GM18867 (cell line): ENCODE results near the gene NEK8.
A peak's percentile ranks its signal among the peaks of the same experiment; 100 is the strongest.
"Not testable (repeated sequence)": the region's sequence is repeated elsewhere in the genome, so short reads cannot be mapped to it uniquely, and the experiment has no call there.

Experiments
- ATAC-seq: cut with Tn5 transposase; IDR thresholded peaks from one replicate; pipeline ENCODE4 v1.9.1; 2021; ENCODE audit warnings: mild to moderate bottlenecking, moderate library complexity; ENCODE audit not compliant: unreplicated experiment

NEK8 gene

GRCh38 chr17:28707339-28707720 lies 21.3 kb upstream of the NEK8 start:
- ATAC-seq = no peak

DNA sequence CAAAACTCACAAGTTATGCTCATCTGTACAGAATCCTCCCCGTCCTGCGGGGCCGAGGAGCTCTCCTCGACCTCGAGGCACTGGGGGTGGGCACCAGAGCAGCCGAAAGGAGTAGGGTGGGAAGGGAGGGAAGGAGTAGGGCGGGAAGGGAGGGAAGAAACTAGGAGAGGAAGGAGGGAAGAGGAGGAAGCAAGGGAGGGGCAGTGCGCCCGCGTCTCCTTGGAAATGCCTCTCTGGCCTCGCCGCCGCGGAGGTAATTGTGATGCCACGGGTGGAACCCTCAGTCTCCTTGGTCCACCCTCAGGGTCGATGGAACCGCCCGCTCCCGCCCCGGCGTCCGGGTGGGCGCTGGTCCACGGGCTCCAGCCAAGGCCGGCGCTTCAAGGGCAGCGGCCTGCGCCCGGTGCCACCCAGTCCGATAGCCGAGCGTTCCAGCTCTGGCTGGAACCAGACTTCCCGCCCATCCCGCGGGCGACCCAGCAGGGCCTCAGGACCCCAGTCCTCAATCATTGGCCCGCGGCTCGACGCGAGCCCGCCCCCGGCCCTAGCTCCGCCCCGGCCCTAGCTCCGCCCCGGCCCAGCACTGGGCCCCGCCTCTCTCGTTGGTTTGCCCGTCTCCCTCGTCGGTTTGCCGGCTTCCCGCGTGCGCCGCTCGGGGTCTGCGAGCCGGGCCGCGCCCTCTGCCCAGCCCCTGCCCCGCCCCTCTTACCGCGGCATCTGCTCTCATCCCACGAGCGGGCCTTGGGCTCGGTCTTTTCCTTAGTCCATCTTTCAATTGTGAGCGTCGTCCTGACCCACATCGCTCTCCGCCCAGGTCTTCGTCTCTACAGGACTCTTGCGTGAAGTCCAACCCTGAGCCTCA lies 17.5 kb upstream of the NEK8 start:
- peak; percentile 68 for ATAC-seq

- ATAC-seq = peak; percentile 30
These were observed 16.9 kb upstream of the NEK8 start, which contains the start of gene PROCA1 for GRCh38 chr17:28711723-28712031. Gene PROCA1 (minus strand): TSS chr17:28711888. CDS start chr17:28711660, 228 bp downstream.

DNA sequence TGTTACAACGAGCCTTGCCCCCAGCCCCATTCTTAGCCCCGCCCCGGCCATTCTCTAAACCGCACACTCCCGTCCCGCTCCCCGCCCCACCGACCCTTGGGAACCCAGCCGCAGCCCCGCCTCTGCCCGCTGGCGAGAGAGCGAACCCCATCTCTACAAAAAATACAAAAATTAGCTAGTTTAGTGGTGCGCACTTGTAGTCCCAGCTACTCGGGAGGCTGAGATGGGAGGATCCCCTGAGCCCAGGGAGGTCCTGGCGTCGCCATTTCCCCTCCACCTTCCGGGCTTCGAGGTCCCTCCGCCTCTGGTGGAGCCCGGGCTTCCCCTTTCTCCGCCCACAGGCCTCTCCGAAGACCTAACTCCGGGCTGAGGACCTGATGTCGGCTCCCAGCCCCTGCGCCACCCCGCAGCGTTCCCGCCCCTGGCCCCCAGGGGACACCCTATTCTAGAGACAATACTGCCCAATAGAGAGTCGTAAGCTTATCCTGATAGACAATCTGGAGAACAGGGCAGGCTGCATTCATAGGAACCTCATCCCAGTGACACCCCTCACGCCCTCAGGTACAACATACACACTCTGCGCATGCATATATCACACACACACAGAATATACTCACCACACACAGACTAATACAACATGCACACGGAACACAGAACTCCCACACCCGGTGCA lies 16.4 kb upstream of the NEK8 start:
- no peak for ATAC-seq

DNA sequence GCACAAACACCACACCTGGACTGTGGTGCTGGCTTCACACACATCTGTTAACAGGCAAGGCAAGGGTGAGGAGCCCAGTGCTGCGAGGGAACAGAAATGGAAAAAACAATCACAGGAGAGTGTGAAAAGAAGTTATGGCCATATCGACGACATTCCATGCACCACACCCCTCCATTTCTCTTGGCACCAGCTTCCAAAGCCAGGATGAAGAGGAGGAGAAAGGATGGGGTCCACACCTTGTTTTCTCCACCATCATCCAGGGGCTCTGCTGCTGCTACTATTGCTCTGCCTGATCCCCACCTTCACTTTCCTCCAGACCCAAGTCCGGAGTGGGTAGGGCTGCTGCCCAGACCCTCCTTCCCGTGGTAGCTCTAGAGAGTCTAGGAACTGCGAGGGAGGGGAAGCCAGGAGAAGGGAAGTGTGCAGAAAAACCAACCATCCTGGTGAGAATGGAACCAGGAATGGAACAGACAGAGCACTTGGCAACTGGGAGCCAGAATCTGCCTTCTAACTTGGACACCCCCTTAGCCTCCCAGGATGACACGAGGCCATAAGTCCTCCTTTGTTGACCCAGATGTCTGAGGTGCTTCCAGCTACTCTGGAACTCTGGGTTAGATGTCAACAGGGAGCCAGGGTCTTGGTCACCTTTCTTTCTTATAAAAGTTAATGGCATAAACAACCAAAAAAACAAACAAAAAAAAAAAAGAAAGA lies 15.7 kb upstream of the NEK8 start:
- no peak for ATAC-seq

GRCh38 chr17:28714281-28714680 lies 14.3 kb upstream of the NEK8 start:
- ATAC-seq = no peak

DNA sequence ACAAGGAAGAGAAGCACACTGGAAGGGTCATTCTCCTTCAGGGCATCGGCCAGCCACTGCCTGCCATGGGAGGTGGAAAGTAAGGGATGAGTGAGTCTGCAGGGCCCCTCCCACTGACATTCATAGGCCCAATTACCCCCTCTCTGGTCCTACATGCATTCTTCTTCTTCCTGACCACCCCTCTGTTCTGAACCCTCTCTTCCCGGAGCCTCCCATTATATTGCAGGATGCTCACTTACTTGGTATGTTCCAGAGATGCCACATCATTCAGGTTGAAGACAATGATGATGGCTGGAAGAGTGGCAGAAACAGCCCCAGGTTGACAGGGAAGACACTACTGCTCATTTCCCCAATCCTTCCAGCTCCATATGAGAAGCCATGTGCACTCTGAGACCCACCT lies 13.4 kb upstream of the NEK8 start:
- no peak for ATAC-seq

GRCh38 chr17:28716740-28717577 lies 11.6 kb upstream of the NEK8 start:
- no peak for ATAC-seq

DNA sequence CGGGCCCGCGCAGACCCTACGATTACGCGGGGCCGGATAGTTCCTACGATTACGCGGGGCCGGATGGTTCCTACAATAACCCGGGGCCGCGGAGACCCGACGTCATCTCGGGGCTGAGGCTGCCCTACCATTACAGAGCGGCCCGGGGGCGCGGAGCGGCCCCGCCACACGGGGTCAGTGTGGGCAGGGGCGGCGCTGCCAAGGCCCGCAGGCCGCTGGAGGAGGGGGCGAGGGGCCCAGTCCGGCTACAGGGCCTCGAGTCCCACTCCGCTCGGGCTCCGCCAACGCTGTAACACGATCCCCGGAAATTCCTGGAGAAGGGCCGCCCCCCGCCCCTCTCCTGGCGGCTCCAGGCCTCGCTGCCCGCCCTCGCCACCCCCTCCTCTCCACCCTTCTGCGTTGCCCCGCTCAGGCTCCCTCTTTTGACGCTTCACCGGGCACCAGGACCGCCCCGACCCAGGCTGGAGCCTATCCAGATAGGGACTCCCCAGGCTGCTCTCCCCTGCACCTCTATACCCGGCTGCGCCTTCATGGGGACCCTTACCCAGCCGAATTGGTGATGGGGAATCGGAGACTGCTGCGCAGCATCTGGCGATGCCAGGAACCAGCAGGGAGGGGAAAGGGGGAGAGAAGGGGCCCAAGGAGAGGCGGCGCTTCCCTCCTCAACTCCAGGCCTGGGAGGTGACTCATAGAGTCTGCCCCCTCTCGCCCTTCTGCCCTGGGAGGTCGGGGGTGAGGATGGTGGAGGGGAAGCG lies 10.8 kb upstream of the NEK8 start, which contains the start of gene RAB34:
Gene RAB34 (minus strand): TSS at position 291 of the 755 bp plus-strand sequence. CDS start 602 bp downstream, outside the sequence.
- no peak for ATAC-seq

GRCh38 chr17:28718333-28719020 lies 10.1 kb upstream of the NEK8 start:
- ATAC-seq = no peak

GRCh38 chr17:28719021-28719433 lies 9.6 kb upstream of the NEK8 start:
- no peak for ATAC-seq

- ATAC-seq = no peak
These were observed 8.2 kb upstream of the NEK8 start for GRCh38 chr17:28720247-28720996.

GRCh38 chr17:28720997-28721329 lies 7.6 kb upstream of the NEK8 start:
- ATAC-seq = not testable (repeated sequence)

DNA sequence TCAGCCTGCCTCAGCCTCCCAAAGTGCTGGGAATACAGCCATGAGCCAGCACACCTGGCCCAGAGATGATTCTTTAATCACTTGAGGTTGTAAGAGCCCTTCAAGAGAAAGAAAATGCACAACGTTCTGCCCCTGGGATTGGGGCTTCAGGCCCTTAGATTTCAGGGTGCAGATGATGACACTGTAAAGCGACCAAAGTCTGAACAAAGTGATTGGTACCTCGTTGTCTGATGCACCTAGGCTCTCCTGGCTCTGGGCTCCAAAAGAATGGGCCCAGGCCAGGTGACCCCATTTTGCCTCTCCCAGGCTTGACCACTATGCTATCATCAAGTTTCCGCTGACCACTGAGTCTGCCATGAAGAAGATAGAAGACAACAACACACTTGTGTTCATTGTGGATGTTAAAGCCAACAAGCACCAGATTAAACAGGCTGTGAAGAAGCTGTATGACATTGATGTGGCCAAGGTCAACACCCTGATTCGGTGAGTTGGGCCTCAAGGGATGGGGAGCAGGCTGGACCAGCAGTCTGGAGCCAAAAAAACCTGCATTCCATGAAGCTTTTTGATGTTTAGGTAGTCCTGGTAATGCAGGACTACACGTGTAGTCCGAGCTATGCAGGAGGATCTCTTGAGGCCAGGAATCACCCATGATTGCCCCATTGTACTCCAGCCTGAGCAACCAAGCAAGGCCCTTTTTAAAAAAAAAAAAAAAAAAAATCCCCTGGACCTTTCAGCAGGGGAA lies 6.0 kb upstream of the NEK8 start:
- no peak for ATAC-seq

- no peak for ATAC-seq
These were observed 5.3 kb upstream of the NEK8 start for GRCh38 chr17:28723159-28723835.

GRCh38 chr17:28723836-28724499 lies 4.6 kb upstream of the NEK8 start:
- not testable (repeated sequence) for ATAC-seq
